Skeletal muscle satellite cell (primary cell): Measurements from ENCODE around the gene CNTFR.

Source experiments
- H3K27me3 ChIP-seq: 2 replicates; pipeline ENCODE4 v1.7.0; 2013; ENCODE audit warnings: low read length; ENCODE audit not compliant: control insufficient read depth, insufficient read depth
- H3K36me3 ChIP-seq: 2 replicates; pipeline ENCODE4 v1.7.0; 2013; ENCODE audit warnings: mild to moderate bottlenecking, control low read depth, low read length; ENCODE audit not compliant: insufficient read depth
- H3K4me1 ChIP-seq: 2 replicates; pipeline ENCODE4 v1.7.0; 2013; ENCODE audit warnings: low read length; ENCODE audit not compliant: control insufficient read depth, insufficient read depth
- H3K4me2 ChIP-seq: 2 replicates; pipeline ENCODE4 v1.7.0; 2013; ENCODE audit warnings: mild to moderate bottlenecking, low read length
- H3K4me3 ChIP-seq: 2 replicates; pipeline ENCODE4 v1.7.0; 2013; ENCODE audit warnings: low read length
- H3K9ac ChIP-seq: 2 replicates; pipeline ENCODE4 v1.7.0; 2013; ENCODE audit warnings: mild to moderate bottlenecking, low read depth, low read length, moderate library complexity
- H3K9me3 ChIP-seq: replicated peaks from 2 replicates; pipeline ENCODE4 v1.7.0; 2013; ENCODE audit warnings: mild to moderate bottlenecking, control low read depth, low read length

Gene CNTFR

DNA sequence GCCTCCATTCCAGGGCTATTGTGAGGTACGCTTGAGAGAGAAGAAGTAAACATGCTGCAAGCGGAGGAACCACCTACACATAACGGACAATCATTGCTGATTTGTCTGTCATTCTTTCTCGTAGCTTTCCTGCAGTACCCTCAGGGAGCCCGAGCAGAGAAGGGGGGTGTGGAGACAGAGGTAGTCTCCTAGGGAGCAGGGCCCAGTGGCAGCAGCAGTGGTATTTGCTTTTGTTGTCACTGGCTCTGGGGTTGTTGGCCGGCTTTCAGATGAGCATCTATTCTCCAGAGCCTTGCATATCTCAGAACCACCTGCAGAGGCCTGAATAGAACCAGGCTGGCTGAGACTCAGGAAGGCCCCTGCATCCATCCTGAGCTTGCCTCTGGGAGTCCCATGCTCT, 86.6 kb downstream of the CNTFR start:
- Histone ChIP-seq H3K36me3 (no peaks in the 10 kb centered on the region), H3K27me3 (peaks cover 50% of the 10 kb centered on the region), H3K9ac (no peak overlapping the region), H3K4me1 (peaks cover 18% of the 10 kb centered on the region), H3K9me3 (no peaks in the 10 kb centered on the region), H3K4me3 (no peak overlapping the region), H3K4me2 (no peak overlapping the region)

DNA sequence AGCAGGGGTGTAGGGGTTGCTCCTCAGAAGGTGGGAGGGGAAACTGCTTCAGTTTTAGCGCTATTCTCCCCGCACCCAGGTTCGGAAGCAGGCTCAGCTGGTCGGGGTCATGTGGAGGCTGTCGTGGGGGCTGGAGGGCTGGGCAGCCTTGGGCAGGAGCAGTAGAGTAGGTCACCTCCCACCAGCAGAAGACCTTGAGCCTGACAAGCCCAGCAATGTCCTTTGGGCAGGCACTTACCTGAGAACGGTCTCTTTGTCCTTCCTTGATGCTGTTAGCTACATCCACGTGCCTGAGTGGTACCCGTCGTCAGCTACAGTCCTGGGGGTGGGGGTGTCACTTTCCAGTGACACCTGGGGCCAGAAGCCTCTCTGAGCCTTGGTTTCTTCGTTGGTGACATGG, 87.1 kb downstream of the CNTFR start:
- peaks cover 18% of the 10 kb centered on the region for H3K4me1 ChIP-seq
- peaks cover 54% of the 10 kb centered on the region for H3K27me3 ChIP-seq
- H3K4me3 ChIP-seq = no peak overlapping the region
- no peaks in the 10 kb centered on the region for H3K36me3 ChIP-seq
- H3K9ac ChIP-seq = no peak overlapping the region
- H3K4me2 ChIP-seq = no peak overlapping the region
- H3K9me3 ChIP-seq = no peaks in the 10 kb centered on the region

DNA sequence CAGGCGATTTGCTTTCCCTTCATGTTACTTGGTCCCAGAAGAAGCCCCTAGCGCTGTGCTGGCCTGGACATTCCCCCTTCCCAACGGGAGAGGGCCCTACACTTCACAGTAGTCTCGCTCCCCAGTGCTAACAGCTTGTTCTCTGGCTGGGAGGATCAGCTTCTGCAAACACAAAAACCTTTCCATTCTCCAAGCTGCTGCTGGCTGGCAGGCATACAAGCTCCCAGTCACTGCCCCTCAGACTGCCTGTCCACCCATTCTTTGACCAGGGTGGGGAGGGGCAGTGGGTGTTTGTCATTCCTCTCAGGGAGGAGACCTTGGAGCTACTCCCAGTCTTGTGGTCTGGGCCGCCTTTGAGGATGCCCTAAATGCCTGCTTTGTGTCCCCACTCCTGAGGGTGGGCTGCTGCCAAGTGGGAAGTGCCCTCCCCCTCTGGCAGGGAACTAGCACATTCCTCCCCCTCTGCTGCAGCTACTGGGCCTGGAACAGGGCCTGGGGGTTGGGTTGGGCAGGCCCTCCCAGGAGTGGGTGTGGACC, 87.6 kb downstream of the CNTFR start:
- H3K4me3 ChIP-seq = no peak overlapping the region
- H3K27me3 ChIP-seq = peaks cover 56% of the 10 kb centered on the region

More for the DNA sequence above, 87.6 kb downstream of the CNTFR start:
- H3K36me3 ChIP-seq = no peaks in the 10 kb centered on the region
- peaks cover 18% of the 10 kb centered on the region for H3K4me1 ChIP-seq
- H3K9me3 ChIP-seq = no peaks in the 10 kb centered on the region
- H3K9ac ChIP-seq = no peak overlapping the region
- no peak overlapping the region for H3K4me2 ChIP-seq
